ENCODE data around the gene PLA2G4E. TPM values are rescaled to one million over a fixed set of nuclear protein-coding genes. Genes with fewer than 3 reads are reported as not detected.
A peak's percentile ranks its signal among the peaks of the same experiment; 100 is the strongest.

Gene PLA2G4E
- total RNA-seq, 4 donors from 2014 or later = not detected

DNA sequence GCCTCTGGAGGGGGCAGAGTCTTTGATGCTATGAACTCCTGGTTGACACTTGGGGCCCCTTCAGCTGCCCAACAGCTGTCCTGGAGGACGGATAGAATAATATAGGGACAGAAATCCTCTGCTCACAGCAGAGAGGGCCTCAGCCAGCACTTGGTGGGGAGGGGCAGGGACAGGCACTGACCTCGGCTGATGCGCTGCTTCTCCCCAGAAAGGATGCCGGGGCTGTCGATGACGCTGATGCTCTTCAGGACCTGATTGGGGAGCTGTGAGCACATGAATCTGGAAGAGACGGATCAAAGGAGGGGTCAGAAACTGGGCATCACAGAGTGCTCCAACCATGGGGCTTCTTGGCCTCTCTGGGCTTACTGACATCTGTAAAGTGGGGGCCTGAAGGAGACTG, 78.0 kb downstream of the PLA2G4E start:
- peaks cover 5 to 23% of the 10 kb centered on the region in 2 donors for H3K4me1 ChIP-seq
- WGBS, 2 donors = 75 to 87% methylated on average over 7 of the region's 7 CpGs
- TF ChIP-seq, protein P1, sequence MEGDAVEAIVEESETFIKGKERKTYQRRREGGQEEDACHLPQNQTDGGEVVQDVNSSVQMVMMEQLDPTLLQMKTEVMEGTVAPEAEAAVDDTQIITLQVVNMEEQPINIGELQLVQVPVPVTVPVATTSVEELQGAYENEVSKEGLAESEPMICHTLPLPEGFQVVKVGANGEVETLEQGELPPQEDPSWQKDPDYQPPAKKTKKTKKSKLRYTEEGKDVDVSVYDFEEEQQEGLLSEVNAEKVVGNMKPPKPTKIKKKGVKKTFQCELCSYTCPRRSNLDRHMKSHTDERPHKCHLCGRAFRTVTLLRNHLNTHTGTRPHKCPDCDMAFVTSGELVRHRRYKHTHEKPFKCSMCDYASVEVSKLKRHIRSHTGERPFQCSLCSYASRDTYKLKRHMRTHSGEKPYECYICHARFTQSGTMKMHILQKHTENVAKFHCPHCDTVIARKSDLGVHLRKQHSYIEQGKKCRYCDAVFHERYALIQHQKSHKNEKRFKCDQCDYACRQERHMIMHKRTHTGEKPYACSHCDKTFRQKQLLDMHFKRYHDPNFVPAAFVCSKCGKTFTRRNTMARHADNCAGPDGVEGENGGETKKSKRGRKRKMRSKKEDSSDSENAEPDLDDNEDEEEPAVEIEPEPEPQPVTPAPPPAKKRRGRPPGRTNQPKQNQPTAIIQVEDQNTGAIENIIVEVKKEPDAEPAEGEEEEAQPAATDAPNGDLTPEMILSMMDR (IDR thresholded peaks at IDR 0.05) = no peak
- TF ChIP-seq POLR2A (IDR thresholded peaks at IDR 0.05) = no peak

DNA sequence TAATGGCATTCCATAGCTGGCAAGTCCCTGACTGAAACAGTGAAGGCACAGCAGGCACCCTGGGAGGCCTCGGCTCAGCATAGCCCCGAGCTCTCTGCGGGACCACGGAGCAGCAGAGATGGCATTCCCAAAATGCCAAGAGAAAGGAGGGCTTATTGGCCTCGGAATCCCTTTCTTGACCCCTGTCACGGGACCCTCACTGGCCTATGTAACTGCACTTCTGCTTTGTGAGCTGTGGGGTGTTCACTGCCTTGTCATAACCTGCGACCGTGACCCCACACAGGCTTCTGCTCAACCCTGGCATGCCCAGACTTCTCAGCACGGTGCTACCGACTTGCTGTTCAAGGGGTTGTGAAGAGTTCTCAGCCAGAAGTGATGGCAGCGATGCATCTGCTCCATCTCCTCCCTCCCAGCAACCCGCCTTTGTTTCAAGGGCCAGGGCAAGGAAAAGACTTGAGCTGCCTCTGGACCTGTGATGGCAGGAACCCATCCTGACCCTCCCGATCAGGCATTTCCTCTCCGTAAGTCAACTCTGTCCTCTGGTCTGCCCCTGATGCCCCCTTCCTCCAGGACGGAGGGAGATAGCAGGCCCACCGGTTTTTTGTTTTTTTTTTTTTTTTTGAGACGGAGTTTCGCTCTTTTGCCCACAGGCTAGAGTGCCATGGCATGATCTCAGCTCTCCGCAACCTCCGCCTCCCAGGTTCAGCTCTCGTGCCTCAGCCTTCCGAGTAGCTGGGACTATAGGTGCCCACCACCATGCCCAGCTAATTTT, 79.0 kb downstream of the PLA2G4E start:
- no peaks in the 10 kb centered on the region for H3K9me3 ChIP-seq
- peaks cover 5 to 20% of the 10 kb centered on the region in 2 donors for H3K4me1 ChIP-seq
- peaks cover 0 to 5% of the 10 kb centered on the region in 2 donors for H3K36me3 ChIP-seq
- no peak overlapping the region for H3K27ac ChIP-seq
- H3K4me3 ChIP-seq (replicated peaks in 1 of 3) = no peak overlapping the region
- H3K27me3 ChIP-seq = no peaks in the 10 kb centered on the region
- TF ChIP-seq POLR2A (IDR thresholded peaks at IDR 0.05) = no peak
- TF ChIP-seq, protein P1 (IDR thresholded peaks at IDR 0.05) = no peak
- intact Hi-C loops (cut with DNase I) = no loop called here
- 84 to 86% methylated on average over 22 of the region's 22 CpGs for WGBS, 2 donors
- DNase-seq = no peak

More for the DNA sequence above, 78.0 kb downstream of the PLA2G4E start:
- Histone ChIP-seq H3K36me3 (peaks cover 0 to 5% of the 10 kb centered on the region in 2 donors), H3K9me3 (no peaks in the 10 kb centered on the region), H3K4me3 (replicated peaks in 1 of 3) (no peak overlapping the region), H3K27me3 (no peaks in the 10 kb centered on the region), H3K27ac (peak overlapping the region in 2 of 3 donors; percentile 18 to 22)
- intact Hi-C loops (cut with DNase I) = no loop called here
- DNase-seq = no peak

DNA sequence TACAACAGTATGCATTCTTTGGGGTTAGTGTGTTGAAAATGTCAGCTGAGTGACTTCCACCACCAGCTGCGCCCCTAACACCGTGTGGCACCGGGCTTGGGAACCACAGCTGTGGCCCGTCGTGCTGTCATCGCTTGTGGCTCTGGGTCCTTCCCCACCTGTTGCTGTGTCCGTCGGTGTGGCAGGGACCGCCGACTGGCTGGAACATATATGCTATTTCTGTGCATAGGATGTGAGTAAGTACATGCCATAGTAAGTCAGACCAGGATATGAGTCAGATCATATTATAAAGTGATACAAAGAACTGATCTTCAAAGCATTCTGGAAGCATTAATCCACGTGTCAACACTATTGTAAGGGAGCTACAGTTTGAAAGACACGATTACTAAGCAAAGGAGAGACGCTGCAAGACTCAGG, 80.4 kb downstream of the PLA2G4E start:
- intact Hi-C loops (cut with DNase I) = no loop called here
- 87 to 90% methylated on average over 13 of the region's 13 CpGs for WGBS, 2 donors
- peaks cover 5 to 21% of the 10 kb centered on the region in 2 donors for H3K4me1 ChIP-seq
- DNase-seq = no peak
- H3K9me3 ChIP-seq = no peaks in the 10 kb centered on the region
- TF ChIP-seq, protein P1 (IDR thresholded peaks at IDR 0.05) = no peak
- no peak for TF ChIP-seq POLR2A (IDR thresholded peaks at IDR 0.05)
- H3K4me3 ChIP-seq (replicated peaks in 1 of 3) = no peak overlapping the region
- no peaks in the 10 kb centered on the region for H3K27me3 ChIP-seq
- no peak overlapping the region for H3K27ac ChIP-seq
- H3K36me3 ChIP-seq = peaks cover 0 to 5% of the 10 kb centered on the region in 2 donors

DNA sequence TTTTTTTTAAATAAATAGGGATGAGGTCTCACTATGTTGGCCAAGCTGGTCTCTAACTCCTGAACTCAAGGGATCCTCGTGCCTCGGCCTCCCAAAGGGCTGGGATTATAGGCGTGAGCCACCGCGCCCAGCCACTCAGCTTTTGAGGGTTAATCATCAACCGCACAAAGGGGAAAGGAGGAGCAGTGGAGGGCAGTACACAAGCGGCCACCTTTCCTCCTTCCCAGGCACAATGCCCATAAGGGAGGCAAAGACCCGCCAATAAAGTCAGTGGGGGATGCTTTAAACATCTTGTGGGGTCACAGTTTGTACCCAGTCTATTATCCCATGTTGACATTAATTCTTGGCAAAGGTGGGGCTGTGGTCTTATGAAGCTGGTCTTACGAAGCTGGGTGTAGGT, 80.9 kb downstream of the PLA2G4E start:
- peaks cover 5 to 21% of the 10 kb centered on the region in 2 donors for H3K4me1 ChIP-seq
- intact Hi-C loops (cut with DNase I) = no loop called here

DNA sequence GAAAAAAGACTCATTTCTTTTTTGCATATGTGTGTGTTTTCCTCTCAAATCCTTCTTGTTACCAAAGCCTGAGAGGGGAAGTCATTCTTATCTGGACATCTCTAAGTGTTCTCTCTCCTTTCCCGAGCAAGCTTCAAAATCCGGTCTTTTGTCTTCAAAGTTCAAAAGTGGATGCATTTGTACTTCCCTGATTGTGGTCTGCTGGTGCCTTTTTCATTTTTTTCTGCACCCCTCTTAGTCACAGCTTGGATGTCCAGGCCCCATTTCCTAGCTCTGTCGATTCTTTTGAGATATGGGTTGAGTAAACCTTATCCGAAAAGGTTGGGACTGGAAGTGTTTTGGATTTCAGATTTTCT, 83.3 kb downstream of the PLA2G4E start:
- Histone ChIP-seq H3K9me3 (no peaks in the 10 kb centered on the region), H3K27me3 (no peaks in the 10 kb centered on the region), H3K4me1 (peaks cover 0 to 22% of the 10 kb centered on the region in 2 donors), H3K4me3 (replicated peaks in 1 of 3) (no peak overlapping the region), H3K27ac (peak overlapping the region in 1 of 3 donors; percentile 15), H3K36me3 (peaks cover 0 to 5% of the 10 kb centered on the region in 2 donors)
- TF ChIP-seq, protein P1 (IDR thresholded peaks at IDR 0.05) = no peak
- no peak for TF ChIP-seq POLR2A (IDR thresholded peaks at IDR 0.05)
- intact Hi-C loops (cut with DNase I) = no loop called here
- no peak for DNase-seq
- WGBS, 2 donors = 75 to 76% methylated on average over 4 of the region's 4 CpGs

More for the DNA sequence above, 80.9 kb downstream of the PLA2G4E start:
- DNase-seq = no peak
- no peak overlapping the region for H3K27ac ChIP-seq
- WGBS, 2 donors = 87 to 96% methylated on average over 9 of the region's 9 CpGs
- H3K27me3 ChIP-seq = no peaks in the 10 kb centered on the region
- H3K9me3 ChIP-seq = no peaks in the 10 kb centered on the region
- no peak overlapping the region for H3K4me3 ChIP-seq (replicated peaks in 1 of 3)
- peaks cover 0 to 5% of the 10 kb centered on the region in 2 donors for H3K36me3 ChIP-seq
- no peak for TF ChIP-seq POLR2A (IDR thresholded peaks at IDR 0.05)
- TF ChIP-seq, protein P1 (IDR thresholded peaks at IDR 0.05) = no peak
